HG03135 (cell line): Measurements from ENCODE around the gene ADRB2.

Source experiments
- ATAC-seq: cut with Tn5 transposase; IDR thresholded peaks from one replicate; pipeline ENCODE4 v1.9.1; 2021; ENCODE audit warnings: mild to moderate bottlenecking, moderate library complexity; ENCODE audit not compliant: unreplicated experiment

Gene ADRB2

GRCh38 chr5:148829734-148830133 lies 3.3 kb downstream of the ADRB2 start:
- no peak for ATAC-seq

GRCh38 chr5:148830211-148830610 lies 3.8 kb downstream of the ADRB2 start:
- no peak for ATAC-seq

GRCh38 chr5:148831590-148832565 lies 5.5 kb downstream of the ADRB2 start:
- peak; percentile 81 for ATAC-seq

GRCh38 chr5:148833122-148833521 lies 6.7 kb downstream of the ADRB2 start:
- ATAC-seq = no peak

GRCh38 chr5:148833925-148834324 lies 7.5 kb downstream of the ADRB2 start:
- no peak for ATAC-seq

- peak; percentile 39 for ATAC-seq
Measured at GRCh38 chr5:148834689-148835088, 8.3 kb downstream of the ADRB2 start.

GRCh38 chr5:148836272-148837250 lies 10.2 kb downstream of the ADRB2 start:
- no peak for ATAC-seq

GRCh38 chr5:148837383-148837782 lies 11.0 kb downstream of the ADRB2 start:
- ATAC-seq = no peak

GRCh38 chr5:148838357-148838756 lies 11.9 kb downstream of the ADRB2 start:
- no peak for ATAC-seq

GRCh38 chr5:148839960-148840359 lies 13.5 kb downstream of the ADRB2 start:
- no peak for ATAC-seq

GRCh38 chr5:148840531-148840930 lies 14.1 kb downstream of the ADRB2 start:
- no peak for ATAC-seq

- no peak for ATAC-seq
Measured at GRCh38 chr5:148841519-148841918, 15.1 kb downstream of the ADRB2 start.

GRCh38 chr5:148842161-148842560 lies 15.8 kb downstream of the ADRB2 start:
- no peak for ATAC-seq

GRCh38 chr5:148843510-148844318 lies 17.3 kb downstream of the ADRB2 start:
- ATAC-seq = no peak

GRCh38 chr5:148844433-148845280 lies 18.2 kb downstream of the ADRB2 start:
- no peak for ATAC-seq

GRCh38 chr5:148846930-148847329 lies 20.5 kb downstream of the ADRB2 start:
- ATAC-seq = no peak

- ATAC-seq = no peak
Measured at GRCh38 chr5:148847456-148847855, 21.0 kb downstream of the ADRB2 start.

GRCh38 chr5:148848393-148849031 lies 22.1 kb downstream of the ADRB2 start:
- no peak for ATAC-seq

- no peak for ATAC-seq
Measured at GRCh38 chr5:148849461-148849860, 23.1 kb downstream of the ADRB2 start.
